Naive B cell (primary cell): ENCODE results near the gene OR8D2. TPM values are rescaled to one million over a fixed set of nuclear protein-coding genes. Genes with fewer than 3 reads are reported as not detected.

Source experiments
- ATAC-seq, 2 donors: fragments of 150-1000 bp; cut with Tn5 transposase; 2 replicates each; pipeline ENCODE4 v1.10.0; 2021; ENCODE audit warnings: low read depth in 2 of 2, mild to moderate bottlenecking in 2 of 2, moderate library complexity in 2 of 2
- DNase-seq: peaks from one replicate; pipeline ENCODE4 v3.0.0; 2022
- H3K27ac Mint-ChIP-seq, 6 donors: one replicate each; pipeline ENCODE4 v1.8.0; 2020 to 2022; ENCODE audit warnings: mild to moderate bottlenecking in 6 of 6, mixed read lengths in 6 of 6, moderate library complexity in 5 of 6, inconsistent platforms in 2 of 6
- H3K27me3 Mint-ChIP-seq, 3 donors: one replicate each; pipeline ENCODE4 v1.8.0; 2021 to 2022; ENCODE audit warnings: mixed read lengths in 3 of 3, mild to moderate bottlenecking in 1 of 3
- H3K36me3 Mint-ChIP-seq, 2 donors: one replicate each; pipeline ENCODE4 v1.8.0; 2020 to 2022; ENCODE audit warnings: mixed read lengths in 2 of 2, inconsistent platforms in 1 of 2, mild to moderate bottlenecking in 1 of 2
- H3K4me1 Mint-ChIP-seq, 3 donors: one replicate each; pipeline ENCODE4 v1.8.0; 2020 to 2022; ENCODE audit warnings: mixed read lengths in 3 of 3, inconsistent platforms in 1 of 3, mild to moderate bottlenecking in 1 of 3, moderate library complexity in 1 of 3
- H3K4me3 Mint-ChIP-seq, 8 donors: one replicate each; pipeline ENCODE4 v1.8.0; 2020 to 2022; ENCODE audit warnings: mild to moderate bottlenecking in 8 of 8, mixed read lengths in 8 of 8, moderate library complexity in 8 of 8, inconsistent platforms in 2 of 8
- H3K9me3 Mint-ChIP-seq, 7 donors: one replicate each; pipeline ENCODE4 v1.8.0; 2020 to 2022; ENCODE audit warnings: mixed read lengths in 7 of 7, mild to moderate bottlenecking in 5 of 7, inconsistent platforms in 2 of 7, moderate library complexity in 1 of 7
- polyA plus RNA-seq, 6 donors: library from polyadenylated mRNA; unstranded; fragments of 300-500 nt; fragmentation: Illumina TruSeq; gene quantifications; one replicate each; pipeline ENCODE4 v1.2.3, GENCODE V29; 2021; ENCODE audit warnings: low read depth in 6 of 6

The OR8D2 gene
- polyA plus RNA-seq, 6 donors from 2014 or later = not detected

GRCh38 chr11:124311670-124312069 is 8.3 kb downstream of the OR8D2 start:
- Mint-ChIP-seq H3K9me3 (peaks cover 0 to 2% (median 0%) of the 10 kb centered on the region in 7 donors), H3K4me3 (no peak overlapping the region), H3K4me1 (no peaks in the 10 kb centered on the region), H3K27me3 (peaks cover 3 to 21% (median 4%) of the 10 kb centered on the region in 3 donors), H3K27ac (no peak overlapping the region), H3K36me3 (no peaks in the 10 kb centered on the region)
- DNase-seq = no peak
- no peak for ATAC-seq

GRCh38 chr11:124311269-124311668 is 8.7 kb downstream of the OR8D2 start:
- no peak overlapping the region for H3K27ac Mint-ChIP-seq
- no peak for ATAC-seq
- H3K4me3 Mint-ChIP-seq = no peak overlapping the region
- no peaks in the 10 kb centered on the region for H3K36me3 Mint-ChIP-seq
- no peak for DNase-seq
- H3K27me3 Mint-ChIP-seq = peaks cover 0 to 17% (median 7%) of the 10 kb centered on the region in 3 donors
- no peaks in the 10 kb centered on the region for H3K4me1 Mint-ChIP-seq
- H3K9me3 Mint-ChIP-seq = peaks cover 0 to 2% (median 0%) of the 10 kb centered on the region in 7 donors

- no peaks in the 10 kb centered on the region for H3K4me1 Mint-ChIP-seq
- peaks cover 0 to 2% (median 0%) of the 10 kb centered on the region in 7 donors for H3K9me3 Mint-ChIP-seq
- no peak for DNase-seq
- H3K36me3 Mint-ChIP-seq = no peaks in the 10 kb centered on the region
- H3K27ac Mint-ChIP-seq = no peak overlapping the region
- ATAC-seq = no peak
- H3K27me3 Mint-ChIP-seq = peaks cover 0 to 16% (median 7%) of the 10 kb centered on the region in 3 donors
- H3K4me3 Mint-ChIP-seq = no peak overlapping the region
Measured at GRCh38 chr11:124310721-124311120, 9.3 kb downstream of the OR8D2 start.

- H3K4me1 Mint-ChIP-seq = no peaks in the 10 kb centered on the region
Measured at GRCh38 chr11:124307093-124307492, 12.9 kb downstream of the OR8D2 start.

GRCh38 chr11:124302347-124303125 is 17.5 kb downstream of the OR8D2 start:
- no peaks in the 10 kb centered on the region for H3K4me1 Mint-ChIP-seq
- H3K9me3 Mint-ChIP-seq = peaks cover 0 to 5% (median 0%) of the 10 kb centered on the region in 7 donors
- no peak overlapping the region for H3K4me3 Mint-ChIP-seq
- no peak overlapping the region for H3K27ac Mint-ChIP-seq
- no peak for DNase-seq
- no peak for ATAC-seq
- H3K27me3 Mint-ChIP-seq = peaks cover 3 to 7% (median 5%) of the 10 kb centered on the region in 3 donors
- no peaks in the 10 kb centered on the region for H3K36me3 Mint-ChIP-seq

More at GRCh38 chr11:124307093-124307492, 12.9 kb downstream of the OR8D2 start:
- ATAC-seq (no peak), DNase-seq (no peak)
- peaks cover 0 to 12% (median 7%) of the 10 kb centered on the region in 3 donors for H3K27me3 Mint-ChIP-seq
- H3K4me3 Mint-ChIP-seq = no peak overlapping the region
- H3K9me3 Mint-ChIP-seq = peaks cover 0 to 2% (median 0%) of the 10 kb centered on the region in 7 donors
- no peak overlapping the region for H3K27ac Mint-ChIP-seq
- no peaks in the 10 kb centered on the region for H3K36me3 Mint-ChIP-seq

- DNase-seq (no peak), ATAC-seq (no peak)
- peaks cover 0 to 5% (median 0%) of the 10 kb centered on the region in 7 donors for H3K9me3 Mint-ChIP-seq
- H3K36me3 Mint-ChIP-seq = no peaks in the 10 kb centered on the region
- H3K4me1 Mint-ChIP-seq = no peaks in the 10 kb centered on the region
- no peak overlapping the region for H3K4me3 Mint-ChIP-seq
- no peak overlapping the region for H3K27ac Mint-ChIP-seq
- H3K27me3 Mint-ChIP-seq = peaks cover 2 to 5% (median 3%) of the 10 kb centered on the region in 3 donors
Measured at GRCh38 chr11:124301548-124301947, 18.4 kb downstream of the OR8D2 start.

- no peak for DNase-seq
- no peaks in the 10 kb centered on the region for H3K36me3 Mint-ChIP-seq
- H3K9me3 Mint-ChIP-seq = peaks cover 0 to 5% (median 0%) of the 10 kb centered on the region in 7 donors
- no peaks in the 10 kb centered on the region for H3K4me1 Mint-ChIP-seq
- no peak overlapping the region for H3K4me3 Mint-ChIP-seq
- peaks cover 0 to 3% (median 2%) of the 10 kb centered on the region in 3 donors for H3K27me3 Mint-ChIP-seq
- no peak for ATAC-seq
- no peak overlapping the region for H3K27ac Mint-ChIP-seq
Measured at GRCh38 chr11:124297921-124298320, 22.1 kb downstream of the OR8D2 start.

- Mint-ChIP-seq H3K36me3 (no peaks in the 10 kb centered on the region), H3K27ac (no peak overlapping the region), H3K4me3 (no peak overlapping the region), H3K27me3 (peaks cover 3 to 14% (median 4%) of the 10 kb centered on the region in 3 donors), H3K4me1 (no peaks in the 10 kb centered on the region), H3K9me3 (peaks cover 0 to 12% (median 3%) of the 10 kb centered on the region in 7 donors)
- no peak for DNase-seq
- no peak for ATAC-seq
Measured at GRCh38 chr11:124296016-124296415, 24.0 kb downstream of the OR8D2 start.

- Mint-ChIP-seq H3K4me3 (no peak overlapping the region), H3K27me3 (peaks cover 3 to 16% (median 14%) of the 10 kb centered on the region in 3 donors), H3K4me1 (no peaks in the 10 kb centered on the region), H3K36me3 (no peaks in the 10 kb centered on the region), H3K27ac (no peak overlapping the region), H3K9me3 (peaks cover 4 to 9% (median 5%) of the 10 kb centered on the region in 7 donors)
- DNase-seq (no peak), ATAC-seq (no peak)
Measured at GRCh38 chr11:124294687-124295086, 25.3 kb downstream of the OR8D2 start.

- peak overlapping the region in 1 of 8 donors; percentile 18 for H3K4me3 Mint-ChIP-seq
Measured at GRCh38 chr11:124285610-124286344, 34.2 kb downstream of the OR8D2 start.

GRCh38 chr11:124278261-124278660 is 41.7 kb downstream of the OR8D2 start:
- Mint-ChIP-seq H3K36me3 (peaks cover 0 to 5% of the 10 kb centered on the region in 2 donors), H3K27me3 (peaks cover 0 to 18% (median 8%) of the 10 kb centered on the region in 3 donors), H3K4me3 (no peak overlapping the region), H3K27ac (no peak overlapping the region), H3K4me1 (no peaks in the 10 kb centered on the region), H3K9me3 (peaks cover 7 to 26% (median 11%) of the 10 kb centered on the region in 7 donors)
- no peak for DNase-seq
- ATAC-seq = no peak

More at GRCh38 chr11:124285610-124286344, 34.2 kb downstream of the OR8D2 start:
- DNase-seq = no peak
- peaks cover 0 to 17% (median 0%) of the 10 kb centered on the region in 3 donors for H3K27me3 Mint-ChIP-seq
- H3K27ac Mint-ChIP-seq = no peak overlapping the region
- peaks cover 0 to 9% (median 4%) of the 10 kb centered on the region in 3 donors for H3K4me1 Mint-ChIP-seq
- peaks cover 0 to 8% of the 10 kb centered on the region in 2 donors for H3K36me3 Mint-ChIP-seq
- H3K9me3 Mint-ChIP-seq = peaks cover 19 to 52% (median 20%) of the 10 kb centered on the region in 7 donors
- ATAC-seq = peak in 1 of 2 donors; percentile 25

- H3K4me3 Mint-ChIP-seq = no peak overlapping the region
- peaks cover 0 to 5% of the 10 kb centered on the region in 2 donors for H3K36me3 Mint-ChIP-seq
Measured at GRCh38 chr11:124277804-124278203, 42.2 kb downstream of the OR8D2 start.

GRCh38 chr11:124277207-124277606 is 42.8 kb downstream of the OR8D2 start:
- Mint-ChIP-seq H3K4me3 (no peak overlapping the region), H3K27ac (no peak overlapping the region), H3K36me3 (peaks cover 0 to 5% of the 10 kb centered on the region in 2 donors), H3K4me1 (no peaks in the 10 kb centered on the region), H3K27me3 (peaks cover 0 to 18% (median 8%) of the 10 kb centered on the region in 3 donors), H3K9me3 (peaks cover 6 to 18% (median 10%) of the 10 kb centered on the region in 7 donors)
- no peak for DNase-seq
- ATAC-seq = no peak

More at GRCh38 chr11:124277804-124278203, 42.2 kb downstream of the OR8D2 start:
- no peaks in the 10 kb centered on the region for H3K4me1 Mint-ChIP-seq
- DNase-seq (no peak), ATAC-seq (no peak)
- peaks cover 6 to 23% (median 10%) of the 10 kb centered on the region in 7 donors for H3K9me3 Mint-ChIP-seq
- peak overlapping the region in 1 of 6 donors; percentile 41 for H3K27ac Mint-ChIP-seq
- H3K27me3 Mint-ChIP-seq = peaks cover 0 to 18% (median 8%) of the 10 kb centered on the region in 3 donors
